ENCODE data around the gene SBF1.

The SBF1 gene

DNA sequence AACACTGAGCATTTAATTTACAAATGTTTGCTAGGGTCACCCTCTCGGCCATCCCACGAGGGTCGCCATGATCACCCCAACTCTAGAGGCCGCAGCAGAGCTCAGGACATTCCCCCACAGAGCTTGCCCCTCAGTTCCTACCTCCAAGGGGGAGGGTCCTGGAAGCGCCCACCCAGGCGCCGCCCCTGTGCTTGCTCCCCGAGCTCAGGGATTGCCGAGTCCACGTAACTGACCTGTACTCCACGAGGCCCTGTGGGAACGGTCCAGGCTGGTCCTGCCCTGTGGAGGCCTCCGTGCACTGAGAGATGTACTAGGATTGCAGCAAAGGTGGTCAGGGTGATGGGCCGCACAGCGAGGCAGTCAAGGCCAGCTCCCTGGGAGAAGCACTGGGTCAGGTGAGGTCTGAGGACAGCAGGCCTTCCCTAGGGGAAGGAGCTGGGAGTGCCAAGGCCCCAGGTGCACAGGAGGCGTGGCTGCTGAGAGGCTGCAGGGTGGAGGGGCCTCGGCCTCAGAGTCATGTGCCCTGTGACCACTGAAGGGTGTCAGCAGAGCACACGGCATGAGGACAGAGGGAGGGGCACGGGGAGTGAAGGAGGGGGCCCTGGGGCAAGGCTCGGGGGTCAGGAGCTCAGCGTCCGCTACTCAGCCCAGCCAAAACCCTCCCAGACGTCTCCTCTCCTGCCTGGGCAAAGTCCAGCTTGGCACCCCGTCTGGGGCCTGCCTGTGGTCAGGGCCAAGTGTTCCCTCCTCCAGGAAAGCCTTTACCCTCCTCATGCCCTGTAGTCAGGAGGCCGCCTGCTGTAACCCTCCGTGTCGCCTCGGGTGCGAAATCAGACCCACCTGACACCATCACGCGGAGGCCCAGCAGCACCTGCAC lies 9.4 kb upstream of the SBF1 start:
- no peak for DNase-seq

DNA sequence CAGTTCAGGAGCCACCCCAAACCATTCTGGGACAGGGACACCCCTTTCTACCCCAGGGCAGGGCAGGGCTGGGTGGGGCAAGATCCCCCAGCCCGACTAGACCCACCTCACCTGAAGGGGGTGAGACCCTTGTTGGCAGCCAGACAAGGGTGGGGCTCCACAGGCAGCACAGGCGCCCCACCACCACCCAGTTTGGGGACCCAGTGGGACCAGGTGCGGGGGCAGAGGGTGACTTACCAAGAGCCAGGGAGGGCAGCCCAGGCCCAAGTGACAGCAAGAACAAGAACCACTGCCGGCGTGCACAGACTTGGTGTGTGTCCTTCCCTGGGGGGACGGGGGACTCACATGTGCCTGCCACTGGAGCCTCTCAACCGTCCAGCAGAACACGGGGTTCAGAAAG lies 8.7 kb upstream of the SBF1 start:
- no peak for DNase-seq

DNA sequence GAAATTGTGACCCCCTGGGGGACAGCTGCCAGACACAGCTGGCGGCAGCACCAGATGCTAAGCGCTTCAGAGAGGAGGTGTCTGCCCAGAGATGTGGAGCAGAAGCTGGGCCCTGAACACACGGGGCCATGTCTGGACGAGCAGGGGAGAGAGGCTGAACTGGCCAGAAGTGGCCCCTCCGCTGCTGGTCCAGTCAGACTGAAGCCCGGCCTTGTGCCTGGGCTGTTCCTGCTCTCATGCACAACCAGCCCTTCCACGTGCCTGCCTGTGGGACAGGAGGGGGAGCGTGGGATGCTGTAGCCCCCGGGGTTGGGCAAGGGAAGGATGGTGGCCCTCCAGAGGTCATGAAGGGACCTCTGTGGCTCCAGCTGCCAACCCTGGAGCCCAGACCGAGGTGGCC lies 8.3 kb upstream of the SBF1 start:
- no peak for DNase-seq

DNA sequence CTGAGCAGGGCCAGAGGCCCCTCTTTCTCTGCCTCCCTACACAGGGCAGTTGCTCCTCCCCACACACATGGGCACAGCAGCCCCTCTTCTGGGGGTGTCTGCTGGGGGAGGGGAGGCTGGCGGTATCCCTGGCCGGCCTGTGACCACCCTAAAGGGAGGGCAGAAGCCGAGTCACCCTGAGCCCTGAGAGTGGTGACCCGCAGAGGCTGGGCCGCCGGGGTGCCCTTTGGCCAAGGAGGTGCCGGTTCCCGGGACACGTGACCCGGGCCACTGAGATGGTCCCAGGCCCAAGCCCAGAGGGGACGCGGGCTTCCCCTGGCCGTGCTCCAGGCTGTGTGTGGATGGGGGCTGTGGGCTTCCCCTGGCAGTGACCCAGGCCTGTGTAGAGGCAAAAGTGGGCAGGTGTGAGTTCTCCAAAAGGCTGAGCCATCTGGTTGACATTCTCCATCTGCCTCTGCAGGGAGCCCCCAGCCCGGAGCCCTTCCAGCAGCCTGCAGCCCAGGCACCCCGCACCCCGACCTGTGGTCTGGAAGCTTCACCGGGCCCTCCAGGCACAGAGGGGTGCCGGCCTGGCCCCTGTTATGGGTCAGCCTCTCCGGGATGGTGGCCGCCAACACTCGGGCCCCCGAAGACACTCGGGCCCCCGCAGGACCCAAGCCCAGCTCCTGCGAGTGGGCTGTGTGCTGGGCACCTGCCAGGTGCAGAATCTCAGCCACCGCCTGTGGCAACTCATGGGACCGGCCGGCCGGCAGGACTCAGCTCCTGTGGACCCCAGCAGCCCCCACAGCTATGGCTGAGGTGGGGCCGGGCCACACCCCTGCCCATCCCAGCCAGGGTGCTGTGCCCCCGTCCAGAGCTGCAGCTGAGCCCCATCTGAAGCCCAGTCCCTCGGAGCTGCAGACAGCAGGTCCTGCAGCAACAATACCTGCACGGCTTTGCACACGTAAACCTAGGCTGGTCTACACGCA lies 7.6 kb upstream of the SBF1 start:
- DNase-seq: no peak

DNA sequence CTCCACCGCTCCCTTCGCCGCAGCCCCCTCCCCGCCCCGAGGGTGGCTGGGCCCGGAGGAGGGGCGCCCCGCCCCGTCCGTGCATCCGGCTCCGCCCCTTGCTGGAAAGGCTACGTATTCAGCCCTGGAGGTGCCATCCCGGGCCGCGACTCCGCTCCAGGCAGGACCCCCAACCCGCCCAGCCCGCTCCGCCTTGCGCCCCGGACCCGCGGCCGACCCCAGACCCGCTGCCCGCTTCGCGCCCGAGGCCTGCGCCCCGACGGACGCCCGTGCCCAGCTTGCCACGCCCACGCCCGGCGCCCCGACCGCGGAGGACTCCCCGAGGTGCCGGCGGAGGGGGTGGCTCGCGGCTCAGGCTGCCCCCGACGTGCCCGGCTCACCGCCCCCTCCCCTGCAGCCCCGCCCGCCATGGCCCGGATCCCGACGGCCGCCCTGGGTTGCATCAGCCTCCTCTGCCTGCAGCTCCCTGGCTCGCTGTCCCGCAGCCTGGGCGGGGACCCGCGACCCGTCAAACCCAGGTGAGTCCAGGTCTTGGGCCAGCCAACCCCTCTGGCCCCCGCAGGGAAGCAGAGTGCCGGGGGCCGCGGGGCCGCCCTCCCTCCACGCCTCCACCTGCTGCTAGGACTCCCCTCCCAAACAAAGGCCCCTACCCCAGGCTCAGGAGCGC lies 6.7 kb upstream of the SBF1 start, which contains the start of gene ADM2:
Gene ADM2, plus strand, starts transcription at position 104 of the 667 bp plus-strand sequence. Its CDS starts 305 bp downstream, at position 409.
- peak; percentile 59 to 75 for DNase-seq

DNA sequence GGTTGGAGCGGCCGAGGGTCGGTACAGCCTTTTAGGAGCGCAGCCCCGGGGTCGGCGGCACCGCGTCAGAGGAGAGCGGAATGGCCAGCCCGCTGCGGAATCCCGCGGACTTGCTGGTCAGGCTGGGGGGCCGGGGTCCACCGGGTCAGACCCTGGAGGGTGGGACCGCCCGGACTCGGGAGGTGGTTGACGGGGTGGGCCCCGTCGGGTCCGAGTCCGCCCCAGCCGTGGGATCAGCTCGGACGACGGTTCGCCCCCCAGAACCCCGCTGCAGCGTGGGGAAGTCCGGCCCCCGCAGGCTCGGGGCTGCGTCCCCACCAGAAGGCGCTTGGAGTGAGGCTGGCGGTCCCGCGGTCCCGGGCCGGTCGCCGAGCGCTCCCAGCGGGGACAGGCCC lies 6.2 kb upstream of the SBF1 start:
- DNase-seq: no peak

DNA sequence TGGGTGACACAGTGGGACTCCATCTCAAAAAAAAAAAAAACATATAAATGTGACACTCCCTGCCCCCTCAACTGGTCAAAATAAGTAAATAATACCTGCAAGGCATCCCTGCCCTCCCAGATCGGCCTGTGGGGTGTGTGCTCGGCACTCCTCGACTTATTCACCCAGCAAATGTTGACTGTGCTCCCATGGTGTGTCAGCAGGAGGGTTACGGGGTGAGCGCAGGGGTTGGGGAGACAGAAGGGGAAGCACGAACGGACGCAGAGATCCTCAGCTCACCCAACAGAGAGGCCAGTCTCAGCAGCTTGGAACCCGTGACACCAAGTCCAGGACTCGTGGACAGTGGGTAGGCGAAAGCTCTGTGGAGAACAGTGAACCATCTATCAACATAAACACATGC lies 4.9 kb upstream of the SBF1 start:
- no peak for DNase-seq

DNA sequence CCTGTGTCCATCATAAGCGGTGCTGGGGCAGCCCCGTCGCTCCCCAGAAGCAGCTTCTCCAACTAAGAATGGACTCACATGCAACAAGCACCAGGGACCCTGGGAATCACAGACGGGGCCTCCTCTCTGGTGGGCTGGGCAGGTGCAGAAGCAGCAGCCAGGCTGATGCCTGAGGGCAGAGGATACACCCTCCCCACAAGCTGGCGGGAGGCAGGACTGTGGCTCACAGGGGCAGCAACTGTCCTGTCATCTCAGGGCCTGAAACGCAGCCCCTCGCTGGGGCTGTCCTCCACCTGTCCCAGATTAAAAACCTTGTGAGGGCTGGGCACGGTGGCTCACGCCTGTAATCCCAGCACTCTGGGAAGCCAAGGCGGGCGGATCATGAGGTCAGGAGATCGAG lies 3.1 kb upstream of the SBF1 start:
- no peak for DNase-seq

DNA sequence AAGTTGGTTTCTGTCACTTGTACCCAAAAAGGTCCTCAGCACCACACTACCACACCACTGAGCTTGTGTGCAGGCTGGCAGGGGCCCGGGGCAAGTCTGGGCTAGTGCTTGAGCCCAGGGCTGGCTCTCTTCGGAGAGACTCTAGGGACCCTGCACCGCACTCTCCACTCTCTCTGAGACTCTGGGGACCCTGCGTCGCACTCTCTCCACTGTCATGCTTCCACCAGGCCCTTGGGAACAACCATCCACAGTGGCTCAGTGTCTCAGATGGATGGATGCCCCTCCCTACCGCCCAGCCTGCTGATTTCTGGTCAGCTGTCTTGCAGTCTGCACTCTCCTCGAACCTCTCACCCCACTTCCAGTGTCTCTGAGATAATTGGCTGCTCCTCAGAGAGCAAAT lies 2.0 kb upstream of the SBF1 start:
- no peak for DNase-seq

DNA sequence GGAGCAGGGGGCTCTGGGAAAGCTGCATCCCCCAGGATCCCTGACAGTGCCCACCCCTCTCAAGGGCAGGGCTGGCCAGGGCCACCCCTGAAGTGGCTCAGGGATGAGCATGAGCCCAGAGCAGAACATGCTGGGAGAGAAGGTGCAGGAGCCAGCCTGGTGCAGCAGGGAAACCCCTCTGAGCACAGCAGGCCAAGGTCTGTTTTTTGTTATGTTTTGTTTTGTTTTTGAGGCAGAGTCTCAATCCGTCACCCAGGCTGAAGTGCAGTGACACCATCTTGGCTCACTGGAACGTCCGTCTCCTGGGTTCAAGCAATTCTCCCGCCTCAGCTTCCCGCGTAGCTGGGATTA lies 792 bp upstream of the SBF1 start:
- DNase-seq: no peak

DNA sequence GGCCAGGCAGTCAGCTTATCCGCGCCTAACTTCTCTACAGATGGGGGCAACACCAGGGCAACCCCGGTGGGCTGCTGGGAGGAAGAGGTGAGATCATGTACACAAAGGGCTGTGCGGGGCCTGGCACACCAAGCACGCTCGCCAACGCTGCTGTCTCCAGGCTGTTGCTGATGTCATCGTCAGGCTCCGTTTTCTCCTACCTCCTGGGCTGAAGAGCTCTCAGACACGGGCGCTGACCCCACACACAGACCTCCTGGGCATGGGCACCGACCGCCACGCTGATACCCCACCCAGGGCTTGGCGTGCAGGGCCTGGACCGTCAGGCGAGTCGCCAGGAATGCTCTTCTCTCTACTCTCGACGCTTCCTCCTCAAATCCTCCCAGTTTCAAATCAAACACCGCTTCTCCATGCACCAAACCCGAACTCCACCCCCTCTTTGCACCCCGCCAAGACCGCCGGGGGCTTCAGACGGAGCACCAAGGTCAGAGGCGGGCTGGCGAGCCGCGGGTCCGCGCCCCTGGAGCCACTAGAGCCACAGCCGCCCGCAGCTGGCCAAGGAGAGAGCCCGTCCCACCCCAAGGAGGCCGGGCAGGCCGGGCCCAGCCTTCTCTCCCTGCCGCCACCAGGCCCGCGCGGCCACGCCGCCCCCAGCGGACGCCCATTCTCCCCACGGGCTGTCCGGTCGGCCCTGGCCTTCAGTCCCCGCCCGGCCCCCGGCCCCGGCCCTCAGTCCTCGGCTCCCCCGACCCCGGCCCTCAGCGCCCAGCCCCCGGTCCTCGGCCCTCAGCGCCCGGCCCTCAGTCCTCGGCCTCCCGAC lies 772 bp downstream of the SBF1 start:
- DNase-seq: no peak

DNA sequence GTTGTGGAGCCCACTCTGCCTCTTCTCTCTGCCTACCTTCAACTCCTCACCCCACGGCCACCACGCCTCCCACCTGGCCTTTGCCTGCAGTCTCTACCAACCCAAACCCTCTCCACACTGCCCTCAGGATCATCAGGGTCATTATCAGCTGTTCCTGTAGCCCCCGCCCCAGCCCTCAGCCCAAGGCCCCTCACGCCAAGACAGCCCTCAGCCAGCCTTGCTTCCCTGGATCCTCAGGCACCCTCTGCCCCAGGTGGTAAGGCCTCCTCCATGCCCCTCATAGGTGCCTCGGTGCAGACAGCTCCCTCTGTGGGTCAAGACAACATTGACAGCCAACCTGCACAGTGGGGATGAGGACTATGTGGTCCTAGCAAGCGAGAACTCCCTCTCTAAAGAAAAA lies 1.7 kb downstream of the SBF1 start:
- peak; percentile 57 to 69 for DNase-seq

DNA sequence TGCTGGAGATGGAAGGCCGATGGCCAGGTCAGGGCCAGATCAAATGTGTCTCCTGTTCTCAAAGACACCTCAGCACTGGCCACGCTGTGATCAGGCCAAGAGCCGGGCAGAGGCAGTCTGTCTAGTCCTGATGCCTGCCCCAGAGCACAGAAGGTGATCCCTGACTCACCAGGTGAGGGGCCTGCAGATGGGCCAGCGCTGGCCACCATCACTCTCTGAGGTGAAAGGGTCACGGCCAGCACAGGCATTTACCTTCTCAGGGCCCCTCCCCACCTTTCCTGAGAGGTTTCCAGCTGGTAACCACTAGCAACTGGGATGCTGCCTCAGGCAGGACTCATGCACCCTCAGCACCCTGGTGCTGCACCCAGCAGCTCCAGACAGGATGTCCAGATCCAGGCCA lies 2.9 kb downstream of the SBF1 start:
- DNase-seq: no peak

DNA sequence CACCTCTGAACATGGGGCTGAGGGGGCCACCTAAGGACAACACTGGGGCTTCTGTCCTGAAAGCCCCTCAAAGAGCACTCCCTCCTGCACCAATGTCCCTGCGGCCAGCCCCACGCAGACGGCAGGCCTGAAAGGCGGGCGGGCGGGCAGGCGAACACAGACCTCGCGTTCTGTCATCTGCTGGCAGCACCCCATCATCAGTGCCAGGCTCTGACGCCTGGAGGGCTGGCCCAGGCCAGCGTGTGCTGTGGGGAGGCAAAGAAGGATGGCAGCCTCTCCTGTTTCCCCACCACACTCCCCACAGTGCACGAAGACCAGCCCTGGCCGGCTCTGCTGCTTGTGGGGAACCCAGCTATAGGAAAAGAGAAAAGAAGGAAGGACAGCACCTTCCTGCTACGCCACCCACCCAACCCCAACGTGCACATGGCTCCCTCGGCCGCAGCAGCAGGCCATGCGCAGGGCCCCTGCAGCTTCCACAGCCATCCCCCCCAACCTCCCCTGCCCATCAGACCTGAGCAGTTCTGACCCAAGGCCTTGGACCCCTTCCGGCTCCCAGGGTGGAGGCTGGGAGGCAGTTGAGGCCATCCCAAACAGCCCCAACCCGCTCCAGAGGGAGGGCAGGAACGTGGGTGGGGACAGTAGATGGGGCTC lies 3.5 kb downstream of the SBF1 start:
- no peak for DNase-seq

DNA sequence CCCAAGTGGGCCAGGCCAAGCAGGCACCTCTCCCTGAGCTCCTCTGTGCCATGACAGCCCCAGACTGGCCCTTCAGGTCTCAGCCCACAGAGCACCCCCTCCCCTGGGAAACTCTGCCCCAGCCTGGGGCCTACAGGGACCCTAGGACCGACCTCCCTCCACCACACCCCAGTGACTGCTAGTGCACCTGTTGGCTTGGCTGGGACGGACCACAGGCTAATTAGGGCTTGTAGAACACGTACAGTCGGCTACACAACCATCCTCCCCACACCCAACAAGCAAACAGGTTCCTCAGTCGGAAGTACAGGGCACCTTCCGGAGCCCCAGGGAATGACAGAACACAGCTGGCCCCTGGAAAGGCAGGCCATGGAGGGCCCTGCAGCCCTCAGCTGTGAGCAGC lies 4.3 kb downstream of the SBF1 start:
- DNase-seq: no peak

DNA sequence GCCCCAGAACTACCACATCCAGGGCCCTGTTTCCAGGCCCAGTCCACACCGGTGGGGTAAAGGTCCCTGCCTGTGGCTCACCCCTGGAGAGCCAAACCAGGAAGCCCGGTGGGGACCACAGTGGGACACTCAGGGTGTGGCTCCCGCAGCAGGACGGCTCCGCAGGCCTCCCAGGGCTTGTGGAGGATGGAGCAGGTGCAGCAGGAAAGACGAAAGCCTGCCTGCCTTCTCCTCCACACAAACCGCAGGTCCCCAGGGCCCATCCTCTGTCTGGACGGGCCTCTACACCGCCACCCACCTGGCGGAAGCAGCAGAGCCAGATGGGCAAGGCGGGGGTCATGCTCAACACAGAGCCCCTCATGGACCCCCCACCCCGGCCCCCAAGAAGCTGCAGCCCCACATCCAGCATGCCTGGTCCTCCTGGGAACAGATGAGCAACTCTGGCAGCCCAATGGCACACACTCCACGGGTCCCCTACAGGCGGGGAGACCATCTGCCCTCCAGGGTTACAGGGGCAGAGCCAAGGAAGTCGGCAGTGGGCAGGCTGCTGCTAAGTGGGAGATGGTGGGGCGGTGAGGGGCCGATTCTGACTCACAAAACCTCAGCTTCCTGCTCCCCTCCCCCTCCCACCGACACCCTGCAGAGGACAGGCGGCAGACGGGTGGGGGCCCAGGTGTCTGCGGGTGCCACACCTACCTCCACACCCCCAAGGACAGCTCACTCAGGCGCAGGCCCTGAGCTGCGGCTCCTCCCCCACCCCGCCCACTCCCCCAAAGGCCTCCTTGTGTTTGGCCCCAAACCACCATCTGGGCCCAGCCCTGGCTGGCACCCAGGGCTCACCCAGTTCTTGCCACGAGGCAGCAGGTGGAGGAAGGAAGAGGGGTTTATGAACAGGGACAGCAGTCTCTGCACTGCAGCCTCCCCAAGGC lies 5.2 kb downstream of the SBF1 start:
- DNase-seq: peak; percentile 97 to 98

DNA sequence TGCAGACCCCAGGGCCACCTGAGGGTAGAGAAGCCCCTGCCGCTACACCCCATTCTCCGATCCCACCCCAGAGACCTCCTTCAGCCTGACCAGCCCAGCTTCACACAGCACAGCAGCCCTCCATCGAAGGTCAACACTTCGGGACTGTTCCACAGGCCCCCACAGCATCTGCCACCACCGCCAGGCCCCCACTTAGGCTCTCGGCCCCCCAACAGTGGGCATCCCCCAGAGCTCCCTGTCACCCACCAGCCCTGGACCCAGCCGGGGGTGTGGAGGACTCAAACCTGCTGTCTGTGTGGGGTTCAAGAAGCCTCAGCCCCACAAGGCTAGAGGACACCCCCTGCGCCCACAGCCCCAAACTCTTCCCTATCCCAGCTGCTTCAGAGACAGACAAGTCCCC lies 6.2 kb downstream of the SBF1 start:
- DNase-seq: no peak

DNA sequence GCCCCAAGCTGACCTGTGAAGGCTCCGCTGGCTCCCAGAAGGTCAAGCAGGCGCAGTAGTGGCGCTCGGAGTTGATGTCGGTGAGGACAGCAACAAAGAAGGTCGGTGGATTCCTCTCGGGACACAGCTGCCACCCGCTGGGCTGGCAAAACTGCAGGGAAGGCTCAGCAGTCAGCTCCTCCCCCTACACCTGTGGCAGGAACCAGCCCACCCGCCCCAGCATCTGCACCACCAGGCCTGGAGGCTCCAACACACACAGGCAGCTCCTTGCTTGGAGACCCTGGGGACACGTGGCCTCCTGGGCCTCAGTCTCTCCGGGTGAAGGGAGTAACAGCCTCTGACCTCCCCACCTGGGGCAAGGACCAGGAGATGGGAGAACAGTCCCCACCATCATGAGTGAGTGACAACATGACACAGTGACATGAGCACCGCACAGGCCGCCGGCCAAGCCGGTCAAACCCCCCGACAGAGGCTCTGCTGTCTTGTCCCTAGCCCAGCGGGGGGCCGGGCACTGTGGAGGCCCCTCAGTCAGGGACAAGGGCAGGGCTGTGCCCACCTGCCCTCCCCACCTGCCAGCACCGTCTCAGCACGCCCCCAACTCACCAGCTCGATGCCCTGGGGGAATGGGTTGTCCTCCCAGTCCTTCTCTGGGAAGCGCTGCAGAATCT lies 6.9 kb downstream of the SBF1 start:
- DNase-seq: no peak

DNA sequence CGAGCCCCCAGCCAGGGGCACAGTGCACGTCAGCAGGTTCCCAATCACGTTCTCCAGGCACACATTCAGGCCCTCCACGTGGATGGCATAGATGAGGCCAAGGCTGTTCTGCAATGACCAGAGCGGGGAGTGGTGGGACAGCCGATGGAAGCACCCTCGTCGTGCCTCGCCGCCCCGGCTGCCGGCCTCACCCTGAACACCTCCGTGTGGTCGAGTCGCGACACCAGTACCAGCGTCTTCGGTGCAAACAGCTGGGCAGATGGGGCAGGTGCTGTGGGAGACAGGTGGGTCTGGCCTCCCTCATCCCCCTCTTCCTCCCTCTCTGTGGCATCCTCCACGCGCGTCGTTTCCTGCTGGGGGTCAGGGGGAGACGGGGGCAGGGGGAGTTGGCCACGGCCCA lies 7.5 kb downstream of the SBF1 start:
- no peak for DNase-seq
